Activated CD8-positive, alpha-beta memory T cell treated with anti-CD3 and anti-CD28 coated beads, Interleukin-2, amount 50 U/mL, for 1 hour (primary cell): ENCODE results near the gene AGPAT3.

Experiments
- DNase-seq: peaks from one replicate; pipeline ENCODE4 v3.0.0-alpha.2; 2020; ENCODE audit errors: extremely low read depth

AGPAT3 gene

DNA sequence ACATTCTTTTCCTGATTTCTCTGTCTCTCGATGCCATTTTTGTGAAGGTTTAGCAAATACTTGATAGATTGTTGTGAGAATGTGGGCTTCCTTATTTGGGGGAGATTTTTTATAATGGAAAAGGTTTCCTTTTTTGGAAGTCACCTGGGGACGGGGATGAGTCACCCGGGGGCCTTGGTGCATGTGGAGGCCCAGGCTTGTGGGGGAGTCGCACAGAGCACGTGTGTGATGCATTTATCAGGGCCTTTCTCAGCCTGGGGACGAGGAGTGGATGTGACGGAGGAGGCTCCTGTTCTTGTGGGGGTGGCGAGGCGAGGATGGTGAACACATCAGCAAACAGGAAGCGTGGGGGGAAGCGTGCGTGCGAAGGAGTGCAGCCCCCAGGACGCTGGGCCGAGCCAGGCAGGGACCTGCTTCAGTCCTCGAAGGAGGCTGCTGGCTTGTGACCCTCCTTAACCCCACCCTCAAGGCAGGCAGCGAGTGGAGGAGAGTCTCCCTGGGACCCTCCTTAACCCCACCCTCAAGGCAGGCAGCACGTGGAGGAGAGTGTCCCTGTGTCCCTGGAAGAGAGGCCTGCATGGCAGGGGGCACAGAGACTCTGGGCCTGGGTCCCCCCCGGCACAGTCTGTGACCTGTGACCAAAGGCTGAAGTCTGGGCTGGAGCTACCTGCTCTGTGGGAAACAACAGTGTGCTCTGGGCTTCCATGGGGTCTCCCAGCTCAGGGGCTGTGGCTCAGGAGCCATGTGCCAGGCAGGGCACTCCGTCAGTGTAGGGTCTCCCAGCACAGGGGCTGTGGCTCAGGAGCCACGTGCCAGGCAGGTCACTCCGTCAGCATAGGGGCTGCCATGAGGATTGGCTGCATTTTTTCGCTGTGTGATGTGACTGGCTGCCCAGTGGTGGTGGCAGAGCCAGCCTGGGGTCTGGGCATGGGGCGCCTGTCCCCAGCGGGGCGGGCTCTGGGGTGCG is 57.2 kb downstream of the AGPAT3 start:
- DNase-seq, result peak; percentile 71

- no peak for DNase-seq
These were observed 57.9 kb downstream of the AGPAT3 start for GRCh38 chr21:43922949-43923348.

GRCh38 chr21:43923391-43923790 is 58.4 kb downstream of the AGPAT3 start:
- no peak for DNase-seq

GRCh38 chr21:43924421-43925095 is 59.5 kb downstream of the AGPAT3 start:
- DNase-seq, result no peak

- DNase-seq, result no peak
These were observed 60.1 kb downstream of the AGPAT3 start for GRCh38 chr21:43925096-43925481.

GRCh38 chr21:43925609-43926008 is 60.6 kb downstream of the AGPAT3 start:
- DNase-seq, result no peak

DNA sequence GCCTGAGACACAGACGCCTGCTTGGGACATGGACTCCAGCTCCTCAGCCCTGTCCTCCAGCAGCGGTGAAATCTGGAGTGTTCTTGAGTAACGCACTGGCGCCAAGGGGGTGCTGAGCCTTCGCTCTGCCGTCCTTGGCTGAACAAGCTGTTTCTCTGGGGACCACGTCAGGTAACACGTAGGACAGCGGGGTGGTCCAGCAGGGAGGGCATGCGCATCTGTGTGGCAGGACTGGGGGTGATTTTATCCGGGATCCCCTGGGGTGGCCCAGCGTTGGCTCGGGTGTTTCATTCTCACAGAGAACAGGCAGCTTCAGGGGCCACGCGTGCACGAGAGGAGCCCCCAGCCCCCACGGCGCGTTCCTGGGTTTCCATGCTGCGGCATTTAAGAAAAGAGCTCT is 61.2 kb downstream of the AGPAT3 start:
- no peak for DNase-seq

DNA sequence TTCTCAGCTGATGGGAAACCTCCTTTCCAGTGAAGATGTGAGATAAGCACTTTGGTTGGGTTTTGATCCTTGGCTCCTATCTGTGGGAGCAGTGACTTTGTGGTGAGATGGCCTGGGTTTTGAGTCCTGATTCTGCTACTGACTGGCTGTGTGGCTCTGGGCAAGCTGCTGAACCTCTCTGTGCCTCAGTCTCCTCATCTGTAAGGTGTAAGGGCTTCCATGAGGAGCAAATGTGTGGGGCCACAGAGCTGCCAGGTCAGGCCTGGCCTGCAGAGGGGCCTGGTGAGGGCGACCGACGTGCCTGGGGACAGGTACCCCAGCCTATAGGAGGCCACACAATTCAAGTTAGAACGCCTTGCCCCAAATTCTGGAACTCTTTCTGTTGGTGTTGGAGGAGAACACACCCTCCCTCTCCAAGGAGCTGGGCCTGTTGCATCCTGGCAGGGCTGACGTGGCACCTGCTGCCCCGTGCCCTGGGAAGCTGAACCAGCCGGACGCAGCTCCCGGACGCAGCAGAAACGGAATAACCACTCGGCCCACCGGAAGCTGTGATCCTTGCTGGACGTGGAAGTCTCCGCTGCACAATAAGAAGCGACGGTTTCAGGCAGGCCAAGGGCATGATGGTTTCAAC is 62.7 kb downstream of the AGPAT3 start:
- no peak for DNase-seq

DNA sequence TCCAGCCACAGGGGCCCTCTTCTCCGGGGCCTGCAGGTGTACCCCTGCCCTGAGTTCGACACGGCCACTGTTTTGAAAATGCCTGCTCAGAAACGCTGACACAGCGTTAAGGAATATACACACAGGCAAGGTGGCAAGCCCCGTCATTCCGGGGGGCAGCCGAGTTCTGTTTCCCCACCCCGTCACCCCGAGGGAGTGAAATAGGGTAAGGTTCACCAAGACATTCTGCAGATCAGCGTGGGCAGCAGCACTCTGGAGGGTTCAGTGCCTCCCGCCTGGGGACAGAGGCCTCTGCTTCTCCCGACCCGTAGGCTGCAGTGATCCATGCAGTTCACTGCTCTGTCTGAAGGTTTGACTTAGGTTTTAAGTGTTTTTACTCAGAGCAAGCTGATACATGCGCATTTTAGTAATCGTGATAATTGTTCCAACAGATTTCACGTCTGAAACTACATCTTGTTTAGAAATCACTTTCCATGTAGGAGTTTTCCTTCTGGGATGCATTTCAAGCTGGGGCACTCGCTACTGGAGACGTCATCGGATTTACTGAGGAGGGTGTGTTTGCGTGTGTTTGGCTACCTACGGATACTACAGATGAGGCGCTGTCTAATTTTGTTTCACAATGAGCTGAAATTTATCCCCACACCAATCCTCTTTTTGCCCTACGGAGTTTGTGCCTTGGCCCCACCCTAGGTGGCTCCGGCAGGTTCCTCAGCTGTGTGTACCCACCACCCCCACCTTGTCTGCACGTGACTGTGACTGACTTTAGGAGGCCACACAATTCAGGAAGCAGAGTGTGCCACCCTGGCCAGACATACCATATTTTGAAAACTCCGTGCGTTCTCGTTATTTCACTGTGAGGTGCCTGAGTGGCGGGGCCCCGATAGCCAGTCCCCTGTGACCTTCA is 63.5 kb downstream of the AGPAT3 start:
- DNase-seq, result no peak

- DNase-seq, result no peak
These were observed 64.4 kb downstream of the AGPAT3 start for GRCh38 chr21:43929217-43929971.

DNA sequence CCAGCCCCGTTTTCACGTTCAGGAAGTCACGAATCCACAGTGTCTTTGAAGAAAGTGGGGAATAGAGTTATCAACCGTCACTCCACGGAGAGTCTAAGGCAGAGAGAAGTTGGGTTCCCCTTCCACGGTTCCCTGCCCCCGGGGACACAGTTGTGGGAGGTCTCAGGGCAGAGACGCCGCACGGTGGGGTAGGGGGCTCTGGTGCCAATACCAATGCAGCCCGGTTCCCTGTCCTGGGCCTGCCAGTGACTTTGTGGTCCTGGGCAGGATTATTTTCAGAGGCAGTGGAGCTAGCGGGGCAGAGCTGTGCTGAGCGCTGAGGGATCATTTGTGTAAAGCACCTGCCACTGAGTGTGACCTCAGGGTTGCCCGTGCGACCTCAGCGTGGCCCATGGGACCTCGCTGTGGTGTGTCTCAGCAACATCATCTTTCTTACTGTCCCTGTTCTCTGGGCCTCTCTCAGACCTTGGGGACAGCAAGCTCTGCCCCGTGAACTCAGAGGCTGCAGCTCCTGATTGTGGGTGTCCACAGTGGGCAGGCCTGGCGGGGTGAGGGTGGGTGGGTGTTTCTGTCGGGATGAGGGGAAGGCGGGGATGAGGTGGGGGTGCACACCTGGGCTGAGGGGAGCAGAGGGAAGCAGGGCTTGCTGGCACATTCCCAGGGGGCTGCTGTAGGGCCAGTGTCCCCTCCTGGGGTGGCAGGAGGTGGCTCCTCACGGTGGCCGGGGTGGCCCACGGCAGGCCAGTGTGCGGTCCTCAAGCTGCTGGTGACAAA is 65.2 kb downstream of the AGPAT3 start:
- DNase-seq, result no peak

GRCh38 chr21:43930848-43931375 is 65.9 kb downstream of the AGPAT3 start:
- DNase-seq, result no peak

DNA sequence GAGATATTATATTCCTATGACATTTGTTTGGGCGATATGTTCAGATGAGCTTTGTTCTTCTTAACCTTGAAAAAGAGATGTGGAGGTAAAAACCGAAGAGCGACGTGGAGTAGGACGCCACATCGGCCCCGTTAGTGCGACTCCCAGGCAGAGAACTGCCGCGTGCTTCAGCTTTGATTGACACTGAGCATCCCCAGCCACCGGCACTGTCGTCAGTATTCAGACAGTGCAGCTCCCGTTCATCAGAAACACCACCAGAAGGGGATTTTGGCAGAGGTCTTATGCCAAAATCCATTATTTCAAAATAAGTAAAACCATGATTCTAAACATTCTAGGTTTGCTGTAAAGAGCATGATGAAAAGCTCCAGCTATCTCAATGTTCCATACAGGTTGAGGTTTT is 66.5 kb downstream of the AGPAT3 start:
- DNase-seq, result no peak

DNA sequence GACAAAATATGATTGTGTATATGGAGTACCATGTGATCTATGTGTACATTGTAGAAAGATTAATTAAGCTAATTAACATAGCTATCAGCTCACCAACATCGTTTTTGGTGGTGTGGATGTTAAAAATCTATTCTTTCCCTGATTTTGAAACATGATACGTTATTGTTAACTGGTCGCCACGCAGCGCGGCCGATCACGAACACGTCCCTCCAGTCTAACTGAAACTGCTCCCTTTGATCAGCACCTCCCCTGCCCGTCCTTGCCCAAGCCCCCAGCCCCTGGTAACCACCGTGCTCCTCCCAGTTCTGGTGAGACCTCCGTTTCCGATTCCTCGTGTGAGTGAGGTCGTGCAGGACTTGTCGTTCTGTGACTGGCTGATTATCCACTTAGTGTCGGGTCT is 67.0 kb downstream of the AGPAT3 start:
- no peak for DNase-seq

DNA sequence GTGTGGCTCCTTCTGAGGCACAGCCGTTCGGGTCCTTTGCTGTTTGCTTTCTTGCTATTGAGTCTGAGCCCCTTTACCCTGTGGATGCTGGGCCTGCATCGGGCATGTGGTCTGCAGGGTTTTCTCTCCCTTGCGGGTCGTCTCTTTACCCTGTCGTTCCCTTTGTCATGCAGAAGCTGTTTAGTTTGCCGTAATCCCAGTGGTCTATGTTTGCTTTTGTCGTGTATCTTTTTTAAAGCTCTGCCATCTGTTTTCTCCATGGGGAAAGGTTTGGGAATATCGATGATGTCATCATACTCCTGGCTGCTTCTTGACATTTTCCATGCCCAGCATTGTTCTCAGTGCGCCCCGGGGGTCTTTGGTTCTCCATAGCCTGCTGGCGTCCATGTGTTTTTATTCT is 68.2 kb downstream of the AGPAT3 start:
- no peak for DNase-seq

DNA sequence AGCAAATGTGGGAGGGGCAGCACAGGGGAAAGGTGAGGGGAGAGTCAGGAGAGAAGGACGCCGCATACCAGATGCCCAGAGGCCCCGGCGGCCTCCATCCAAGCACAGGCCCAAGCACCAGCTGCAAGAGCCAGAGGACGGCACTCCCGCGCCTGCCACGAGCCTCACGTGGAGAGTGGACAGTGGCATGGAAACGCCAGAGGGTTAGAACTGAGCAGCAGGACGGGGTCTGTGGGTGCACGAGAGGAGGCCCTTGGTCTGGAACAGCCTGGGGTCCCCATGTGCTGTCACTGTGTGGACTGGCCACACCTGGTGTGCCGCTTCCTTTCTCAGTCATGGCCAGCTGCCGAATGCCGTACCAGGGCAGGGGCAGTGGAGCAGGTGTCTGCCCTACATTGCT is 68.7 kb downstream of the AGPAT3 start:
- DNase-seq, result no peak

DNA sequence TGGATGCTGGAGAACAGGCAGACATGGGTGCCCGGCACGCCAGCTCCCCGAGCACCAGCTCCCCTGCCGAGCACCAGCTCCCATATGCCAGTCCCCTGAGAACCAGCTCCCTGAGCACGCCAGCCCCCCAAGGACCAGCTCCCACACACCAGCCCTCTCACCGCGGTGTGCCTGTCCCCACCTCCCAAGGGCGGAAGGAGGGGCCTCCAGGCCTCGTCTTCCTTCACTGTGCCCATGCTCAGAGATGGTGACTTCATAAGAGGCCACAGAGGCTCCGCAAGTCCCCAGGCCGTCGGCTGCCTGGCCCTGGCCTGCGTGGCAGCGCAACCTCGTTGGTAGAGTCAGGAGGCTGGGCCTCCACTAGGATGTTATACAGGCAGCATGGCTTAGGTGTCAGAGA is 69.1 kb downstream of the AGPAT3 start:
- no peak for DNase-seq

DNA sequence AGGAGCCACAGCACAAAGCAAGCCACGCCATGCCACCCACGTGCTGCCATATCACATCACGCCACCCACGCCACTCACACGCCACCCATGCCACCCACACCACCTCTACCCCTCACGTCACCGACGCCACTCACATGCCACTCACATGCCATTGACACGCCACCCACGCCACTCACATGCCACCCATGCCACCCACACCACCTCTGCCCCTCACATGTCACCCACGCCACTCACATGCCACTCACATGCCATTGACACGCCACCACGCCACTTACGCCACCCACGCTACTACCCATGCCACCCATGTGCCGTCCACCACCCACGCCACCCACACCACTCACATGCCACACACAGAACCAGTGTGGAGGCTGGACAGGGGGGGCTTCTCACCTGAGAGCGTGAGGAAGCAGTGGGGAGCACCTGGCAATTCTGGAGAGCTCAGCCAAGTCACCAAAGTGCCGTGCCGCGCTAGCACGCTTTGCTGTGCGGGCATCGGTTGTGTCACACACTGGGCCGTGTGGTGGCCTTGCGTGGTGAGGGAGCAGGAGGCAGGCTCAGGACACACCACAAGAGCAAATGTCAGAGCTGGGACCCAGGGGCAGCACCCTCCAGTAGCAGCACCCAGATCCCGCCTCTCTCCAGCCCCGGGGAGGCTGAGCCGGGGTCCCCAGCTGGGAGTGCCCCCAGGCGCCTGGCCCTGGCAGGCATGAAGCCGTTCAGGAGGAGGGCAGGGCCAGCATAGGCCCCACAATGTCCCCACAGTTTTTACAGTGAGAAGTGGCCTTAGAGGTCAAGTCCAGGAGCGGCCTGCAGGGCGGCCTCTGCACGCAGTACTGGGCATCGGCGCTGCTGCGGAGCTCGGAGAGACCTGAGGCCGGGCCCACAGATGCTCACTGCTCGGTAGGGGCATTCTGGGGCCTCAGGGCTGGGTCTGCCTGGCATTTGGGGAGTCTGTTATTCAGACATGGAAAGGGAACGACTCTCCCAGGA is 70.0 kb downstream of the AGPAT3 start:
- DNase-seq, result no peak

DNA sequence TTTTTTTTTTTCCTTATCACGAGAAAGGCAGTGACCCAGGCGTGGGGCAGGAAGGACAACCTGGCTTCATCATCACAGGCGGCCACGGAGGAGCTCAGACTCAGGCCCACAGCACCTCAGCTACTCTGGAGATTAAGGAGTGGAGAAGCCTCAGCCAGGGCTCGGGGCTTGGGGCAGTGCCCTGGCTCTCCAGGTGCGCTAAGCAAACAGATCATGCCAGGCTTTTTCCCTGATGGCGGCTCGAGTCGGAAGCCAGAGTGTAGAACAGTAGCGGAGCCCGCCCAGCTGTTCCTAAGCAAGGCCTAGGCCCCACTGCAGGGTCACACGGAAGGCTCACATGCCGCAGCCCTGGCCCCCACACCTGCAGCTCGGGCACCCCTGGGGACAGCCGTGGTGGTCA is 70.7 kb downstream of the AGPAT3 start:
- no peak for DNase-seq
